Lower lobe of right lung (tissue), 2 donors: ENCODE measurements around the gene RNLS. TPM values are rescaled to one million over a fixed set of nuclear protein-coding genes. Genes with fewer than 3 reads are reported as not detected.

Experiments
- ATAC-seq, 2 donors: fragments of 200-7000 bp; cut with Tn5 transposase; one replicate each; pipeline ENCODE4 v1.9.1; 2020 to 2022; ENCODE audit warnings: mild to moderate bottlenecking in 2 of 2, moderate library complexity in 2 of 2
- DNase-seq: peaks from one replicate; pipeline ENCODE4 v3.0.0-alpha.2; 2020
- H3K27ac ChIP-seq: fragments of 200-600 bp; one replicate; pipeline ENCODE4 v1.8.0; 2022
- H3K27me3 ChIP-seq: fragments of 200-600 bp; one replicate; pipeline ENCODE4 v1.8.0; 2022; ENCODE audit warnings: low read depth
- H3K36me3 ChIP-seq: fragments of 200-600 bp; one replicate; pipeline ENCODE4 v1.8.0; 2022; ENCODE audit warnings: mild to moderate bottlenecking
- H3K4me1 ChIP-seq: fragments of 200-600 bp; one replicate; pipeline ENCODE4 v1.8.0; 2022
- H3K4me3 ChIP-seq: fragments of 200-600 bp; one replicate; pipeline ENCODE4 v1.8.0; 2022; ENCODE audit warnings: mild to moderate bottlenecking
- H3K9me3 ChIP-seq: fragments of 200-600 bp; one replicate; pipeline ENCODE4 v1.8.0; 2022
- intact Hi-C: fragments of 100-400 bp; cut with DNase I; formaldehyde crosslinking; loops from one replicate; pipeline ENCODE4 v1.11.0; 2022
- total RNA-seq: library from RNA; stranded (reverse); fragmentation: NEBNext Ultra II Directional; extraction: Animal tissue kit (Norgen Biotek cat#: 25700); gene quantifications from one replicate; pipeline ENCODE4 v1.2.1, GENCODE V29; 2021
- TF ChIP-seq, protein P1 (sequence below): fragments of 200-600 bp; IDR thresholded peaks from one replicate; pipeline ENCODE4 v1.8.0; 2022; ENCODE audit warnings: antibody characterized with exemption, mild to moderate bottlenecking
- donor health status: DM: no; HTN: yes; CAD: no; lungs with severe emphysema.

Gene RNLS
- total RNA-seq, 1 donor from 2014 or later, result 9.6 TPM

DNA sequence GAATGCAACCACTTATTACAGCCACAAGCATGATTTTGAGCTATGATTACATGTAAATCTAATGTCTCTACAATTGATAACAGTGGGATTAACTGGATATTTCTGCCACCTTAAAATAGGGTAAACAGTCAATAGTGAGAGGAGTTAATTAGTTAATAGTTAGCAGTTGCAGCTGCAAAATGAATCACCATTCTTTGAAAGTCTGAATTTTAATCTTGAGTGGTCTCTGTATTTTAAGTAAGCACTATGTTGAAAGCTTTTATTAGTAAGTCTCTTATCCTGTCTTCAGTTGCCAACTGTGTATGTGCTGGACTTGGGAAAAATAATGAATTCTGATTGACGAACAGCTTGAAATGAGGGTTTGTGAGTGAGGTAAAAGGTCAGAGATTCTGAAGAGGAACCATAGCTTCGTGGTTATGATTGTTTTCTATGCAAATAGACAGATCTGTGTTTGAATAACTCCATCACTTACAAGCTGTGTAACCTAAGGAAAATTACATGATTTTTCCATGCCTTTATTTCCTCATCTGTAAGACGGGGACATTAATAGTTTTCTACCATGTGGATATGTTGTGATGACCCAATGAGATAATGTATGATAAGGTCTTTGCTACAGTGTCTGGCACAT lies 75.2 kb downstream of the RNLS start:
- TF ChIP-seq, protein P1, sequence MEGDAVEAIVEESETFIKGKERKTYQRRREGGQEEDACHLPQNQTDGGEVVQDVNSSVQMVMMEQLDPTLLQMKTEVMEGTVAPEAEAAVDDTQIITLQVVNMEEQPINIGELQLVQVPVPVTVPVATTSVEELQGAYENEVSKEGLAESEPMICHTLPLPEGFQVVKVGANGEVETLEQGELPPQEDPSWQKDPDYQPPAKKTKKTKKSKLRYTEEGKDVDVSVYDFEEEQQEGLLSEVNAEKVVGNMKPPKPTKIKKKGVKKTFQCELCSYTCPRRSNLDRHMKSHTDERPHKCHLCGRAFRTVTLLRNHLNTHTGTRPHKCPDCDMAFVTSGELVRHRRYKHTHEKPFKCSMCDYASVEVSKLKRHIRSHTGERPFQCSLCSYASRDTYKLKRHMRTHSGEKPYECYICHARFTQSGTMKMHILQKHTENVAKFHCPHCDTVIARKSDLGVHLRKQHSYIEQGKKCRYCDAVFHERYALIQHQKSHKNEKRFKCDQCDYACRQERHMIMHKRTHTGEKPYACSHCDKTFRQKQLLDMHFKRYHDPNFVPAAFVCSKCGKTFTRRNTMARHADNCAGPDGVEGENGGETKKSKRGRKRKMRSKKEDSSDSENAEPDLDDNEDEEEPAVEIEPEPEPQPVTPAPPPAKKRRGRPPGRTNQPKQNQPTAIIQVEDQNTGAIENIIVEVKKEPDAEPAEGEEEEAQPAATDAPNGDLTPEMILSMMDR, result no peak

DNA sequence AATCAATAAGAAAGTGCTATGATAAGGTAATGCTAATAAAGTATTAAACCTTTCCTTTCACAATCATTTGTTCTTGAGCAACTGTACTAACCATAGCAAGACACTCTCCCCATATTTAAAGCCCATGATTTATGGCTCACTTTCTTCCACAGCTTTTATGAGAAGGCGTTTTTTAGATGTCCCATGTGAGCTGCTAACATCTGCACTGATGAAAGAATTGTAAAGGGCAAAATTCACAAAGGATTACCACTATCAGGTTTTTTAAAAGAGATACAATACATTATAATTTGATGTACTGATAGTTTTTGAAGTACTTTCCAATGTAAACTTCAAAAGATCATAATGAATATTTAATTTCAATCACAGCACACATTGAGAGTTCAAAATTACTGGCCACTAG lies 75.7 kb downstream of the RNLS start:
- ATAC-seq, result no peak
- TF ChIP-seq, protein P1, result no peak

More for the DNA sequence above, 75.2 kb downstream of the RNLS start:
- Histone ChIP-seq H3K4me3 (no peak overlapping the region), H3K36me3 (no peaks in the 10 kb centered on the region), H3K4me1 (no peaks in the 10 kb centered on the region), H3K9me3 (no peaks in the 10 kb centered on the region), H3K27me3 (no peaks in the 10 kb centered on the region), H3K27ac (no peak overlapping the region)
- ATAC-seq, result no peak
- intact Hi-C loops, result no loop called here
- no peak for DNase-seq

DNA sequence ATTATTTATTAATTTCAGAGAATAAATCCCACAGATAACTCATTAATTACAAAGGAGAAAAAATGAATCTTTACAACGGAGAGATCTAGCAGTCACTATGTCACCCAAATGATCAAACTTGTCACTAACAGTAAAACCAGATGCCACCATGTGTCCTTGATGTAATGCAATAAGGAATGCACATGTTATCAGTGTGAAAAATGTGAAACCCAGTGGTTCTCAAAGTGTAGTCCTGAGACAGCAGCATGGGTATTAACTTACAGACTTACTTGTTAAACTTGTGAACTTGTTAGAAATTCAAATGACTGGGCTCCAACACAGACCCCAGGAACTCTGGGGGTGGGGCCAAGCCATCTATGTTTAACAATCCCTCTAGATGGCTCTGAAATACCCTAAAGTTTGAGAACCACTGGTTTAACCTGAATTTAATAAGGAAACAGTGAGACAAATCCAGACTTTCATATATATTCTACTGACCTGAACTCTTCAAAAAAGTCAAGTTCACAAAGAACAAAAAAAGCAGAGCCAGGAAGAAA lies 77.4 kb downstream of the RNLS start:
- H3K9me3 ChIP-seq, result no peaks in the 10 kb centered on the region
- intact Hi-C loops, result no loop called here
- TF ChIP-seq, protein P1, result no peak
- no peaks in the 10 kb centered on the region for H3K4me1 ChIP-seq
- no peaks in the 10 kb centered on the region for H3K36me3 ChIP-seq
- H3K4me3 ChIP-seq, result no peak overlapping the region
- DNase-seq (no peak), ATAC-seq (no peak)
- H3K27ac ChIP-seq, result no peak overlapping the region
- no peaks in the 10 kb centered on the region for H3K27me3 ChIP-seq

More for the DNA sequence above, 75.7 kb downstream of the RNLS start:
- no peak overlapping the region for H3K27ac ChIP-seq
- DNase-seq, result no peak
- H3K36me3 ChIP-seq, result no peaks in the 10 kb centered on the region
- no peaks in the 10 kb centered on the region for H3K4me1 ChIP-seq
- no peak overlapping the region for H3K4me3 ChIP-seq
- intact Hi-C loops, result no loop called here
- no peaks in the 10 kb centered on the region for H3K9me3 ChIP-seq
- no peaks in the 10 kb centered on the region for H3K27me3 ChIP-seq

DNA sequence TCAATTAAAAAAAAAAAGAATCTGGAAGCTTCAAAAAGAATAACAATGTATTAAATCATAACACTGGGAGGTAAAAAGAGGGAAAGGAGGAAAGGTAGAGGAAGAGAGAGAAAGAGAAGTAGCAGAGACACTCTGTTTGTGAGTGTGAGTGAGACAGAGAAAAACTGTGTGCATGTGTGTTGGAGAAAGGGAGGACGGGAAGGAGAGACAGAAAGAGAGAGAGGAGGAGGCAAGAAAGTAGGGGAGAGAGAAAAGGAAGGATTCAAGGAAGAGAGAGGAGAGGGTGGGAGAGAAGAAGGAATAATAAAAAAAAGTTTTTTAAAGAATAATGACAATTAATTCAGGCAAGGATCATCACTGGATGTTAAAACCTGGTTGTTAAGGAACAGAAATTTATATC lies 77.9 kb downstream of the RNLS start:
- Histone ChIP-seq H3K4me3 (no peak overlapping the region), H3K36me3 (no peaks in the 10 kb centered on the region), H3K4me1 (no peaks in the 10 kb centered on the region), H3K27me3 (no peaks in the 10 kb centered on the region), H3K27ac (no peak overlapping the region), H3K9me3 (no peaks in the 10 kb centered on the region)
- intact Hi-C loops, result no loop called here
- ATAC-seq, result no peak
- TF ChIP-seq, protein P1, result no peak
- no peak for DNase-seq

DNA sequence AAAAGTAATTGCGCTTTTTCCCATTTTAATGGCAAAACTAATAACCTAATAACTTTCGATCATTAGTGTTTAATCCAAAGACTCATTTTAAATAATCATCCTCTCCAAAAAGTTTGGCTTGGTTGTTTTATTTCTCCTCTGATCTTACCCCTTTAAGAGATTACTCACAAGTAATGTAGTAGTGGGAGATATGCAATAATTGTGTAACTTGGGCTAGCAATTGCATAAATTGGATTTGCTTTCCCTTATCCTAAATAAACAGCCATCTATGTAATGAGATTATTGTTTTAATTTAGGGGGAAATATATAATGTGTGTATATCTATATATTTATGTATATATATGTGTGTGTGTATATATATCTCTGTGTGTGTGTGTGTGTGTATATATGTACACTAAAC lies 82.5 kb downstream of the RNLS start:
- H3K4me3 ChIP-seq, result no peak overlapping the region
- no peaks in the 10 kb centered on the region for H3K4me1 ChIP-seq
- H3K9me3 ChIP-seq, result no peaks in the 10 kb centered on the region
- DNase-seq, result no peak
- H3K27me3 ChIP-seq, result no peaks in the 10 kb centered on the region
- H3K36me3 ChIP-seq, result no peaks in the 10 kb centered on the region
- intact Hi-C loops, result no loop called here
- ATAC-seq, result no peak
- no peak overlapping the region for H3K27ac ChIP-seq
- TF ChIP-seq, protein P1, result no peak
